Hematopoietic multipotent progenitor cell treated with erythropoietin and hydrocortisone succinate and interleukin-3 and kit ligand, for 8 days (in vitro differentiated cells): Measurements from ENCODE around the gene BRCA1.
"Not testable (repeated sequence)": the region's sequence is repeated elsewhere in the genome, so short reads cannot be mapped to it uniquely, and the experiment has no call there.

Experiments
- DNase-seq: peaks from one replicate; pipeline ENCODE4 v3.0.0-alpha.2; 2015

Gene BRCA1

GRCh38 chr17:43068570-43069367 lies 56.4 kb downstream of the BRCA1 start:
- no peak for DNase-seq

GRCh38 chr17:43062984-43063638 lies 62.1 kb downstream of the BRCA1 start:
- no peak for DNase-seq

GRCh38 chr17:43056051-43056450 lies 69.1 kb downstream of the BRCA1 start:
- no peak for DNase-seq

GRCh38 chr17:43053008-43053407 lies 72.2 kb downstream of the BRCA1 start:
- not testable (repeated sequence) for DNase-seq

- no peak for DNase-seq
Observed at GRCh38 chr17:43051969-43052368, 73.2 kb downstream of the BRCA1 start.

- no peak for DNase-seq
Observed at GRCh38 chr17:43044024-43044423, 81.1 kb downstream of the BRCA1 start.

GRCh38 chr17:43043307-43043706 lies 81.9 kb downstream of the BRCA1 start:
- no peak for DNase-seq

GRCh38 chr17:43042025-43042628 lies 83.0 kb downstream of the BRCA1 start:
- DNase-seq: peak; percentile 71

GRCh38 chr17:43040655-43041054 lies 84.5 kb downstream of the BRCA1 start:
- no peak for DNase-seq

GRCh38 chr17:43039646-43040045 lies 85.5 kb downstream of the BRCA1 start:
- DNase-seq: no peak

- no peak for DNase-seq
Observed at GRCh38 chr17:43034894-43035293, 90.3 kb downstream of the BRCA1 start.

- no peak for DNase-seq
Observed at GRCh38 chr17:43033948-43034881, 90.9 kb downstream of the BRCA1 start.

- no peak for DNase-seq
Observed at GRCh38 chr17:43031666-43032065, 93.5 kb downstream of the BRCA1 start.

GRCh38 chr17:43030137-43030767 lies 94.9 kb downstream of the BRCA1 start:
- DNase-seq: no peak

GRCh38 chr17:43028221-43028861 lies 96.8 kb downstream of the BRCA1 start:
- DNase-seq: no peak

GRCh38 chr17:43027091-43028032 lies 97.8 kb downstream of the BRCA1 start:
- no peak for DNase-seq

GRCh38 chr17:43026595-43026994 lies 98.6 kb downstream of the BRCA1 start:
- no peak for DNase-seq

GRCh38 chr17:43025766-43026537 lies 99.2 kb downstream of the BRCA1 start:
- no peak for DNase-seq

- DNase-seq: no peak
Observed at GRCh38 chr17:43025290-43025657, 99.9 kb downstream of the BRCA1 start.
